HG03066 (cell line): ENCODE measurements around the gene OSTF1.

ENCODE experiments used
- ATAC-seq: cut with Tn5 transposase; IDR thresholded peaks from one replicate; pipeline ENCODE4 v1.9.1; 2021; ENCODE audit warnings: low read depth; ENCODE audit not compliant: unreplicated experiment

OSTF1 gene

GRCh38 chr9:75117564-75117963, 29.2 kb downstream of the OSTF1 start:
- ATAC-seq, result no peak

- no peak for ATAC-seq
Measured at GRCh38 chr9:75120686-75121085, 32.4 kb downstream of the OSTF1 start.

DNA sequence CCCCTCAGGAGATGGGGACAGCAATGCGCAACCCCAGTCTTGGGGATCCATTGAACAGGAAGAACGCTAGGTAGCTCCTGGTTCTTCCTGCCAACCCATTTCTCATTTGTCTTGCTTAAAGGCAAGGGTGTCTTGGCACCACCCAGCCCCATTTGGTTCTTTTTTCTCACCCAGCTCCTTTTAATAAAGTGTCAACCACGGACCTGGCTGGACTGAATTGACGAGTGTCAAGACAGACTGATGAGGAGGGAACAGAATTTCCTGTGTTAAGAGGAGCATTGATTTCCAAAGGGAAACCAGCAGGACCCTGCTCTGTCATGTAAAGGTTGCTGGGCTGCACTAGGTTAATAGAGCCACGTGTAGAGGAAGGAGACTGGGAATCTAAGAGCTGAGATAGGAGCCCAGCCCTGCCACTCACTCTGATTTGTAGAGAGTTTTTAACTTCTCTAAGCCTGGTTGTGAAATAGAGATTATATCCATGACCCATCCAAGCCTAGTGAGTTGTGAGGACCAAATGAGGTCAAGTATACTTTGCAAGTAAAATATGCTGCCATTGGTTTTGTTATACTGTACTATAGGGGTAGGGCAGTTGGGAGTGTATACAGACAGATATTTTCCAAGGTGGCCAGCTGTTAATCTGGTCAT, 33.7 kb downstream of the OSTF1 start:
- no peak for ATAC-seq

GRCh38 chr9:75123696-75124095, 35.4 kb downstream of the OSTF1 start:
- ATAC-seq, result no peak

DNA sequence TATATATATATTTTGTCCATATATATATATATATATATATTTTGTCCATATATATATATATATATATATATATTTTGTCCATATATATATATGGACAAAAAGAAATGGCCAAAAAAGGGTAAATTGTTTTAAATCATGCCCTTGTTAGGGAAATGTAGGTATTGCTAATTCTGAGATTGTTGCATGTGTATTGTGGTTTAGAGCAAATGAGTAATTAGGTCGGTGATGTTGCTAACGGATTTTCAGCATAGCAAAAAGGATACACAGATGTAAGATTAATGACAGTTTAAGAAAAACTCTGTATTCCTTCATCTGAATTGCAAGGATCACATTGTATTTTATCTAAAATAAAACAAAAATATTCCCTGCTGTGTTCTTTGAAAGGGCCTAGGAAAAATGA, 40.2 kb downstream of the OSTF1 start:
- no peak for ATAC-seq

- ATAC-seq, result no peak
Measured at GRCh38 chr9:75130172-75130571, 41.9 kb downstream of the OSTF1 start.

DNA sequence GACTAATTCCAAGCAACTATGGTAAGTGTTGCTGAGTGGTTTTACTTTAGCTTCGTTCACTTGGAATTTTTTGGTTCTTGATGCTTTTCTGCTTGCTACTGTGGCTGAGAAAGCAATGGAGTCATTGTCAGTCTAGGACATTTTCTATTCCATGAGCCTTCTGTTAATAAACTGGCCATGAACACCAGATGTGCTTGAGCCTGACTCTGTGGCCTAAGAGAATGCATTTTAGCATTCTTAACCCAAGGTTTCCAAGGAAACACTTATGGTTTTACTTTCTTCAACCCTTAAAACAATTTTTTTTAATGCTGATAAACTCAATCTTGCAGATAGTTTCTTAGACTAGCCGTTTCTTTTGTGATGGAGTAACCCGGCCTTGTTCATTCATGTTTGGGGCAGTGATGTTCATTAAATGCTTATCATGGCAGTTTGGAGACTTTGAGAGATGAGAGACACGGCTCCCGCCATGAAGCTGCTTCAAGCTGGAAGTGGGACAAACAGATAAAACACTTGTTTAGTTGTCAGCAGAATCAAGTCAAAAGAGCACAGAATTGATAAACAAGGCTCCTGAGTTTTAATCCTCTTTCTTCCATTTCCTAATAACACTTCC, 42.4 kb downstream of the OSTF1 start:
- ATAC-seq, result no peak

DNA sequence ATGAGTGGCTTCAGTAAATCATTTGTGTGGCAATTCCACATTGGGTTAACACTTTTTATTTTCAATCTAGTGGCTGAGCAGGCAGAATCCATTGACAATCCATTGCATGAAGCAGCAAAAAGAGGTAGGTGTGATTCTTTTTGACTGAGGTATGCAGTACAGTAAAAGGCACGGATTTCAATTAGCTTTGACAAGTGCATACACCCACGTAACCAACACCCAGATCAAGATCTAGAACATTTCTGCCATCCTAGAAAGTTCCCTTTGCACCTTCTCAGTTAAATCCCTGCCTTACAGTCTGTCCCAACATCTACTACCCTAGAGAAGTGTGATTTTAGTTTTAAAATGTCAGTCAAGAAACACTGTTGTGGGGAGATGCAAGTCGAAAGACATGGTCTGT, 43.4 kb downstream of the OSTF1 start:
- no peak for ATAC-seq

DNA sequence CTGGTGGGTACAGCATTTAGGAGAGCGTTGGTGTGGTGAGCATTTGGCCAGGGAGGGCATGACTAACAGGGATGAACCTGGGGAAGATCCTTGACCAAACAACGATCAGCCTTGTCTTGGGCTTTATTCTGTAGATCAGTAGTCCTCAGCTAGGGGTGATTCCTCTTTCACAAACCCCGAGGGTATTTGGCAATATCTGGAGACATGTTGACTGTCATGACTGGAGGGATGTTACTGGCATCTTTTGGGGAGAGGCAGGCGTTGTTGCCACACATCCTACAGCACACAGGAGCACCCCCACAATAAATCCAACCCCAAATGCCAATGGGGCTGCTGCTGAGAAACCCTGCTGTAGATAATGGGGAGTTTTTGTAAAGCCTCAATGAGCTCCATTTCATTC, 43.9 kb downstream of the OSTF1 start:
- ATAC-seq, result no peak

DNA sequence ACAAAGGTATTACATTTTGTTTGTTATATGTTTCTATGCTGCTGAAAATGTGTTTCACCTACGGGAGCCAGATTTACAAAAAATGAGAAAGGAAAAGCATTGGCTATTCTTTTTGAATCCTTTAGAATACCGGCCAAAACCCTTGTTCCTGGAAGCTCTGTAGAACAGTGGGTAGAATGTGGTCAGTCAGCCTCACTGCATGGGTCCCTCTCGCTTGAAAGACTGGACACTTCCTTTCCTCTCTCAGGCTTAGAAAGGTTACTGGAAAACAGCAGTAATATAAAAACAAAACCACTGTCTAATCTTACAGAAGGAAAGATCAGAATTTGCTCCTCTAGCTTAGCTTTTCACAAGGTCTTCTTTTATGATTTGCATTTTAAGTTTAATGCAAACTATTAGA, 45.1 kb downstream of the OSTF1 start:
- ATAC-seq, result no peak

- no peak for ATAC-seq
Measured at GRCh38 chr9:75134495-75134894, 46.2 kb downstream of the OSTF1 start.

GRCh38 chr9:75138260-75139040, 50.1 kb downstream of the OSTF1 start:
- no peak for ATAC-seq

DNA sequence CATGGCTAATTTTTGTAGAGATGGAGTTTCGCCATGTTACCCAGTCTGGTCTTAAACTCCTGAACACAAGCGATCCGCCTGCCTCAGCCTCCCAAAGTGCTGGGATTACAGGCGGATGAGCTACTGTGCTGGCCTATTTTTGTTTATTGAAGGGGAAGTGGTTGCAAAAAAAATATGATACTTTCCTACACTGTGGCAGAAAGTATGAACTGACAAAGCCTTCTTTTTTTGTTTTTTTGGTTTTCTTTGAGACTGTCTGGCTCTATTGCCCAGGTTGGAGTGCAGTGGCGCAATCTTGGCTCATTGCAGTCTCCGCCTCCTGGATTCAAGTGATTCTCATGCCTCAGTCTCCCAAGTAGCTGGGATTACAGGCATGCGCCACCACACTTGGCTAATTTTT, 50.9 kb downstream of the OSTF1 start:
- ATAC-seq, result no peak

DNA sequence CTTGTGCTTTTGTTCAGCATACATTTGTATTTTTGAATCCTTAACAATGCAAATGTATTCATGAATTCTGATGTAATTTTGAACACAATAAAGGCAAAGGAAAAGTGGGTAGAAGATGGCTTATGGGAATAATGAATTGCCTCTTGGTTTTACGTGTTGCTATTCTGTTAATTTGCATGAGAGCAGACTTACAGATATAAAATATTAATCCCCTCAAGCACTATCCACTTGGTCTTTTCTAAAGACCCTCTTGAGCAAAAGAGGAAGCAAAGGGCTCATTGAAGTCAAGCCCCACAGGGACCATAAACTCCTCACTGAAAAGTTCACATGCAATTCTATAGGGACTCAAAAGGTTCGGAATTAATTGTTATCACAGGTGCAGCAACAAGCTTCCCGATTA, 51.9 kb downstream of the OSTF1 start:
- ATAC-seq, result no peak

- no peak for ATAC-seq
Measured at GRCh38 chr9:75142202-75142601, 53.9 kb downstream of the OSTF1 start.

- no peak for ATAC-seq
Measured at GRCh38 chr9:75146229-75146628, 57.9 kb downstream of the OSTF1 start.

DNA sequence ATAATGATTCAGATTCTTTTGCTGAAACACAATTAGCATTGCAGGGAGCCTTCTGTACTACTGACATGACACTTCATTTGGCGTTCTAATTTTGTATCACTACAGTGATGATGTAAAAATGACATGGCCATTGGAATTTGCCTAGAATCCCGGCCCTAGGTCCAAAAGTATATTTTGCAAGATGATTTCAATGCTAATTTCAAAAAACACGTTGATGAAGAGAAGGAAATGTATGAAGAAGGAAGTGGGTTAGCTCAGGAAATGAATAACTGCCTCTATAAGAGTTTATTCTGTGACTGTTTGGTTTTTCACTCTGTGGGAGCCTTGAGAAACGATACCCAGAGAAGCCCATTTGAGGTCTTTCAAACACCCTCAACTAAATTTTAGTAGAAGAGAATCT, 59.3 kb downstream of the OSTF1 start:
- peak; percentile 41 for ATAC-seq

DNA sequence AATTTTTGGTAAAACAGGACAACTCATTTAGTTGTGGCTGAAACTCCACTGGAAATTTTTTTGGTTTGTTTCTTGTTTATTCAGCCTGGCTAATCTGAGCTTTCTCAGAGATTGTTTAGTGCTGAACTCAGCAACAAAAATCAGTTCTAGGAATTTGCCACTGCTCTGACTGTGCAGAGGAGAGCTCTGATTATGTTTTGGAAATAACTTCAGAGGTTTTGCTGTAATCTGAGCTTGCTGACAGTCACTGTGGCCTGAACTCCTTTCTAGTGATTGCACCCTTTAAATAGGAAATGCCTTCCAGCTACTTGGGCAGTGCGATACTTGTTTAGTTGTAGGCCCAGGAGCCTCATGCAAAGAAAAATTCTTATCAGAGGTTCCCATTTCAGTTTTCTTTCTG, 60.2 kb downstream of the OSTF1 start:
- no peak for ATAC-seq

- ATAC-seq, result no peak
Measured at GRCh38 chr9:75149841-75150241, 61.5 kb downstream of the OSTF1 start.

- ATAC-seq, result no peak
Measured at GRCh38 chr9:75150512-75150911, 62.2 kb downstream of the OSTF1 start.

DNA sequence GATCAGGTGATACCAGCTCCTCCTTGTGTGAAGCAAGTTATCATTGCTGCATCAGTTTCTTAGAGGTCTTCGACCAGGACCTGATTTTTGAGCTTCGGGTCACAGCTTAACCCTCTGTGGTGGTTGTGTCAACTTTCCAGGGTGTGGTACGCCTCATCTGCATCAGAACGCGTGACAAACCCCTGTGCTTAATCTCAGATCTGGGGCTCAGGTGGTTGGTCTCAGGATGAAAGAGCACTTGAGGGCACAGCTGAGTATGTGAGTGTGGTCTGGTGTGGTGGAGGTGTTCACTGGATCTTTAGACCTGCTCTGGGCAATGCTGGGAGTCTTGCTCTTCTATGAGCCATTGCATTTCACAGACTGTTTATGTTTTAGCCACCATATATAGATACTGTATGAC, 64.1 kb downstream of the OSTF1 start:
- ATAC-seq, result no peak

- no peak for ATAC-seq
Measured at GRCh38 chr9:75156858-75157257, 68.5 kb downstream of the OSTF1 start.
